Left cardiac atrium (tissue), 4 donors: ENCODE measurements around the gene UCHL3. TPM values are rescaled to one million over a fixed set of nuclear protein-coding genes. Genes with fewer than 3 reads are reported as not detected.
A peak's percentile ranks its signal among the peaks of the same experiment; 100 is the strongest.

Experiments used
- ATAC-seq, 2 donors: fragments of 200-7000 bp; cut with Tn5 transposase; one replicate each; pipeline ENCODE4 v1.9.1; 2020; ENCODE audit warnings: mild to moderate bottlenecking in 2 of 2, moderate library complexity in 2 of 2
- DNase-seq: peaks from one replicate; pipeline ENCODE4 v3.0.0-alpha.2; 2020
- intact Hi-C, 2 donors: fragments of 100-400 bp; cut with DNase I; formaldehyde crosslinking; loops; one replicate each; pipeline versions ENCODE4 v1.14.1 to v1.15.1; 2022 to 2023
- total RNA-seq, 2 donors: library from RNA; stranded (reverse); fragmentation: NEBNext Ultra II Directional; extraction: Animal tissue kit (Norgen Biotek cat#: 25700); gene quantifications; one replicate each; pipeline ENCODE4 v1.2.1, GENCODE V29; 2021
- donor health status: DM: no; HTN: yes; CAD: no.
- donor health status: DM: no; HTN: yes; CAD: no; lungs with severe emphysema.
- donor health status: DM: yes; HTN: yes; CAD: no.
- donor health status: Dilated cardiomyopathy.

The UCHL3 gene
- total RNA-seq, 2 donors from 2014 or later, result 21.5 to 26.1 TPM

DNA sequence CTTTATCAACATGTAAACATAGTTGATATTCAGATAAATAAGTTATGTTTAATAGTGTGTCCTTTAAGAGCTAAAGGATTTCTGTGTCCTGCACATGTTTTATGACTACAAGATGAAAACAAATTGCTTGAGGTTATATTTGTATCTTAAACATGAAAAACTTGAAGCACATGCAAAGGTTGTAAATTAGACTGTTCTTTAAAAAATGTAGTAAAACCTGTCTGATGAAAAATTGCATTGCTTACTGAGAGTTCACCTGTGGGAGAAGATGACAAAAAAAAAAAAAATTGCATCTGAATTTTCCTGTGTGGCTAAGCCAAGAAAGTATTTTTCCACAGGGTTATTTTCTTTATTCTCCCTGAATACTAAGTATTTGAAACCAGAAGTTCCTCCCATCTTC, 60.9 kb downstream of the UCHL3 start:
- intact Hi-C loops, result no loop called here
- DNase-seq, result no peak
- no peak for ATAC-seq

DNA sequence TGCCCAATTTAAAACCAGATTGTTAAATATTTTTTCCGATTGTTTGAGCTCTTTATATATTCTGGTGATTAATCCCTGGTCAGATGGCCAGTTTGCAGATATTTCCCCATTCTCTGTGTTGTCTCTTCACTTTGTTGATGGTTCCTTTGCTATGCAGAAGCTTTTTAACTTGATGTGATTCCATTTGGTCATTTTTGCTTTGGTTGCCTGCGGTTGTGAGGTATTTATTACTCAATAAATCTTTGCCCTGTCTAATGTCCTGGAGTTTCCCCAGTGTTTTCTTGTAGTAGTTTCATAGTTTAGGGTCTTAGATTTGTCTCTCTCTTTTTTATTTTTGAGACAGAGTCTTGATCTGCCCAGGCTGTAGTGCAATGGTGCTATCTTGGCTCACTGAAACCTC, 62.8 kb downstream of the UCHL3 start:
- DNase-seq (no peak), ATAC-seq (no peak)
- intact Hi-C loops, result no loop called here

DNA sequence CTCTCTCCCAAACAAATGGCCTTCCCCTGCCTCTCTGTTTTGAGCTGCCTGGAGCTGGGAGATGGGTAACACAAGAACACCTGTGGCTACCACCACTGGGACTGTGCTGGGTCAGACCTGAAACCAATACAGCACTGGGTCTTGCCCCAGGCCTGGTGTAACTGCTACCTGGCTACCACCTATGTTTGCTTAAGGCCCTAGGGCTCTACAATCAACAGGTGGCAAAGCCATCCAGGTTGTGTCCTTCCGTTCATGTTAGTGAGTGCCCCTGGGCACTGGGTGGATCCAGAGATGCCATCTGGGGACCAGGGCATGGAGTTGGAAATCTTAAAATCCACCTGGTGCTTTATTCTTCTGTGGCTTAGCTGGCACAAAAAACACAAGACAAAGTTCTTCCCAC, 67.6 kb downstream of the UCHL3 start:
- DNase-seq (no peak), ATAC-seq (no peak)
- intact Hi-C loops, result no loop called here

- ATAC-seq, result no peak
Measured at GRCh38 chr13:75618308-75618707, 68.7 kb downstream of the UCHL3 start.

GRCh38 chr13:75620020-75620419, 70.4 kb downstream of the UCHL3 start:
- DNase-seq (no peak), ATAC-seq (no peak)
- intact Hi-C loops, result no loop called here

More at GRCh38 chr13:75618308-75618707, 68.7 kb downstream of the UCHL3 start:
- intact Hi-C loops, result no loop called here
- no peak for DNase-seq

DNA sequence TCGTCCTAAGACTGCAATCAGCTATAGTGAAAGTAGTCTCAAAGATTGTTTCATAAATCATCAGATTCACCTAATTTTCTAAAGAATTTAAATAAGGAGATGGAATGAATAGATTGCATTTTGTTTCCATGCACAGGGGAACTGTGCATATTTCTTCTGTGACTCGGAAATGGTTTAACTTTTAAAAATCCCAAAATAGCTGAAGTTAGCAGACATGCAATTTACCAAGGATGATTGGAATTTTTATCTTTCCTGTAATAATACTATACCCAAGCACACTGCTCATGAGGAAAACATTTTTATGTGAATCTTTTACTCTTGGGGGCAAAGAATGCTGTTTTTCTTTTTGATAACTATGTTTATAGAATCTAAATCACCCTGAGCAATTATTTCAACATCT, 71.6 kb downstream of the UCHL3 start:
- DNase-seq, result no peak
- ATAC-seq, result no peak
- intact Hi-C loops, result no loop called here

DNA sequence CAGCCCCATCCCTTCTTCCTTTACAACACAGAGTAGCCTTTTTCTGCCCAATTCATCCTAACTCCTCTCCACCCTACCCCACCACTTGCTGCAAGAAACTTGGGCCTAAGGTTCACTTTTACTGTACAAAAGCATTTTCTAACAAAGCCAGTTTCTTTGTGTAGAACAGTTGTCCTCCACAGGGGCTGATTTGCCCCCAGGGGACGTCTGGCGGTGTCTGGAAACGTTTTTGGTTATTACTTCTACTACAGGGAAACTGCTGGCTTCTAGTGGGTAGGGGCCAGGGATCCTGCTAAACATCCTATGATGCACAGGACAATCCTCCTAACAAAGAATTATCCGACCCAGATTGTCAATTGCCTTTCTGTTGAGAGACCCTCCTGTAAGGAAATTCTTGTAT, 79.2 kb downstream of the UCHL3 start:
- DNase-seq, result no peak
- intact Hi-C loops, result no loop called here
- no peak for ATAC-seq

DNA sequence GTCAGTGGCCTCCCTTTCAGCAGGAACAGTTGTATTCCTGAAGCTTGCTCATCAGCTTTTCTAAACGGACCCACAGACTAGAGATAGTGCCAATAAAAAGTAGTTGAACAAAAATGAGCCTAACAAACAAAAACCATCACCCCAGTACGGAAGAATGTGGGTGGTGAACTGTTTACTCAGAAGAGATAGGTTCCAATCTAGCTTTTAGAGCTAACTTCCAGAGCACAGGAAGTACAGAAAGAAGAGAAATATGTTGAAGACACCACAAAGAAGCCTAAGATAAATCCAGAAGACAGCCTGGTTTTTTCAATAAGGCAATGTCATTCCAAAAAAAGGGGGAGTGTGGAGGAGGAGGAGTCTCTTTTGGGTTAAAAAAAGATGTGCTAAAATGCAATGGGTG, 83.7 kb downstream of the UCHL3 start:
- DNase-seq (no peak), ATAC-seq (peak in 1 of 2 donors; percentile 25)
- intact Hi-C loops, result no loop called here

GRCh38 chr13:75635101-75635827, 85.7 kb downstream of the UCHL3 start:
- intact Hi-C loops, result no loop called here
- peak; percentile 4 to 6 for ATAC-seq
- no peak for DNase-seq

GRCh38 chr13:75635828-75636435, 86.3 kb downstream of the UCHL3 start, which contains the start of gene LMO7:
Gene LMO7 (plus strand): TSS chr13:75636330. CDS start chr13:75636658, 328 bp downstream.
- ATAC-seq (peak; percentile 83 to 87), DNase-seq (peak; percentile 48)
- intact Hi-C loops, result no loop called here

DNA sequence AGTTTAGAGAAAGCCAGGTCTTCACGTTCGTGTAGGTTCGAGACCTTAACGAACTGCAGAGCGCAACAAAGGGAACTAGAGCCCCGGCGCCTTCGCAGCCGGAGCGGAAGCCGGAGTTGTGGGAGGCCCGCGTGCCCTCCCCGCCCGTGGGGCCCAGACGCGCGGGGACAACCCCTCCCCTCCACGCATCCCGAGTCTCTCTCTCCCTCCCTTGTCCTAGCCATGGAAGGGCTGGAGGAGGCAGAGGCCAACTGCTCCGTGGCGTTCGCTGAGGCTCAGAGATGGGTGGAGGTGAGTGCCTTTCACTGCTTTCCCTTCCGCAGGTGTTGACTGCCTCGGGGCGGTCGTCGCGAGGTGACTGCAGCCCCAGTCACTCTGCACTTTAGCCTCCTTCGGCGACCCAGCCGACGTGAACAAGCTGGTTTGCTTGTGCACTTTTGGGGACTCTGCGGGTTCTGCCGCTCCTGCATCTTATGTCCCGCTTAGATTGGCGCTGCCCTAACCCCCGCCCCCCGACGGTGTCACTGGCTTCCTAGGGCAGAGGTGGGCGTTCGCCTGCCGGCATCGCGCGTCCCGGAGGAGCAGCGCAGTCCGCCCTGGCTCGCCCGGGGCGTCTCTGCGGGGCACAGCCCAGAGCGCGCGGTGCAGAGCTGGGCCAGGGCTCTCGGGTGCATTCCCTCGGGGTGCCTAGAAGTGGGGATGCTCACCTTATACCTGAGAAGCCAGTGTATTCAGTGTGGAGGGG, 87.0 kb downstream of the UCHL3 start:
- ATAC-seq, result peak; percentile 49 to 53
- DNase-seq, result peak; percentile 36
- intact Hi-C loops, result no loop called here

GRCh38 chr13:75637181-75637750, 87.7 kb downstream of the UCHL3 start:
- ATAC-seq (no peak), DNase-seq (no peak)
- intact Hi-C loops, result no loop called here

DNA sequence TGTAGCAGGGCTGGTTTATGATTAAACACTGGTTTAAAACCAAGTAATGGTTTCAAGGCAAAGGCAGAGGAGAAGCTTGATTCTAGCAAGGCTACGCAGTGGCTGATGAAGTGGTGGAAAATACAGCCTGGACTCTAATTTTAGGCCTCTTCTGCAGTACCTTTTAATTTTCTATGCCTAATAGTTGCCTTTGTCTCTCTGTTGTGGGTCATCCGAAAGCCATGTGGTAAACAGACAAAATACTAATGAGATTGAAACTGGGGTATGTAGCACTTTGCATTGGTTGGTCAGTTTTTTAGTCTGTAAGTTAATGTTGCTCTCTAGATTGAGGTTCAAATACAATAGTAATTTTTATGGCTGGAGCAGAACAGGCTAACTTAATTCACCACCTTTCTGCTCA, 89.9 kb downstream of the UCHL3 start:
- intact Hi-C loops, result no loop called here
- no peak for DNase-seq
- ATAC-seq, result no peak

DNA sequence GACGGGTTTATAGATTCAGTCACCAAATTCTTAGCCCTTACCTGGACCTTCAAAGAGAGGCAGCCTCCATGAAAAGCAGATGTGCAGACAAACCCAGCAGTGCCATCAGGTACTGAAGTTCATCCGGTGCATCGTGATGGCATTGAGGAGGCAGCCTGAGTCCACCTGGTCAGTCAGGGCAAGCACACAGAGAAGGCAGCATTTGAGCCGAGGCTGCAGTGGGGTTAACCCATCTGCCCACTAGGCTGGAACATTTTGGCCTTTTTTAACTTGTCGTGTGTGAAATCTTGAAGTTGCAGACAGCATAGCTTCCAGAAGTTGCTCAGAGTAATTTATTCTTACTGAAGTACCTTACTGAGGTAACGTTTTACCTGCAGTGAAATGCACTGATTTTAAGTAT, 91.4 kb downstream of the UCHL3 start:
- intact Hi-C loops, result no loop called here
- DNase-seq (no peak), ATAC-seq (no peak)

GRCh38 chr13:75643182-75643581, 93.6 kb downstream of the UCHL3 start:
- ATAC-seq, result no peak
- intact Hi-C loops, result no loop called here

GRCh38 chr13:75643693-75644092, 94.1 kb downstream of the UCHL3 start:
- ATAC-seq, result no peak
- no peak for DNase-seq
- intact Hi-C loops, result no loop called here

More at GRCh38 chr13:75643182-75643581, 93.6 kb downstream of the UCHL3 start:
- no peak for DNase-seq

DNA sequence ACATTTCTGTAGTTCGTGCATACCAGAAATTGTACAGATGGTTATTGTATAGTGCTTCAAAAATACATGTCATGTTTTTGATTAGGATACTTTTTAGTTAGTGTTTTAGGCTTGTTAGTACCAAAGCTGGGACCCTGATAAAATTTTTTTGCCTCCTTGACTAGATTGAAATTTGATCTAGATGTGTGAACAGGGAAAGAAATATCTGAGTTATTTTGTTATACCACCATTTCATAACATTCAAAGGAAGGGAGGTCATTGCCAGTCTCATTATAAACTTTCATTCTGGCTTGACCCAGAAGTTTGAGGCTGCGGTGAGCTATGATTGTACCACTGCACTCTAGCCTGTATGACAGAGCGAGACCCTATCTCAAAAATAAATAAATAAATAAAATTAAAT, 95.5 kb downstream of the UCHL3 start:
- intact Hi-C loops, result no loop called here

GRCh38 chr13:75647126-75647784, 97.7 kb downstream of the UCHL3 start:
- ATAC-seq (no peak), DNase-seq (no peak)
- intact Hi-C loops, result no loop called here

More for the DNA sequence above, 95.5 kb downstream of the UCHL3 start:
- ATAC-seq (no peak), DNase-seq (no peak)

GRCh38 chr13:75648446-75648845, 98.9 kb downstream of the UCHL3 start:
- intact Hi-C loops, result no loop called here
- ATAC-seq, result no peak
- DNase-seq, result no peak
